GM20431 (cell line): Measurements from ENCODE around the gene SPRR5.

ENCODE experiments used
- in situ Hi-C: fragments of 300-500 bp; cut with MseI, MboI; formaldehyde crosslinking; loops from one replicate; pipeline ENCODE4 v1.15.0; 2020; ENCODE audit warnings: low sequenced_read_pairs; ENCODE audit not compliant: unreplicated experiment

Gene SPRR5

GRCh38 chr1:152941037-152941711 is 5.8 kb upstream of the SPRR5 start:
- in situ Hi-C loops: no loop called here

- in situ Hi-C loops: no loop called here
These were observed 4.8 kb upstream of the SPRR5 start for GRCh38 chr1:152942161-152942560.

- in situ Hi-C loops: no loop called here
These were observed 758 bp upstream of the SPRR5 start for GRCh38 chr1:152946248-152946647.

GRCh38 chr1:152951711-152952110 is 4.7 kb downstream of the SPRR5 start:
- in situ Hi-C loops: no loop called here

- in situ Hi-C loops: no loop called here
These were observed 6.8 kb downstream of the SPRR5 start for GRCh38 chr1:152953761-152954160.

- in situ Hi-C loops: no loop called here
These were observed 7.4 kb downstream of the SPRR5 start for GRCh38 chr1:152954436-152954835.

GRCh38 chr1:152957561-152957960 is 10.6 kb downstream of the SPRR5 start:
- in situ Hi-C loops: no loop called here

GRCh38 chr1:152959273-152959672 is 12.3 kb downstream of the SPRR5 start:
- in situ Hi-C loops: no loop called here

GRCh38 chr1:152959801-152960451 is 12.9 kb downstream of the SPRR5 start:
- in situ Hi-C loops: no loop called here

- in situ Hi-C loops: no loop called here
These were observed 13.5 kb downstream of the SPRR5 start for GRCh38 chr1:152960452-152961044.

- in situ Hi-C loops: no loop called here
These were observed 14.4 kb downstream of the SPRR5 start for GRCh38 chr1:152961226-152961891.

- in situ Hi-C loops: no loop called here
These were observed 15.9 kb downstream of the SPRR5 start for GRCh38 chr1:152962876-152963415.

GRCh38 chr1:152964536-152964935 is 17.5 kb downstream of the SPRR5 start:
- in situ Hi-C loops: no loop called here

GRCh38 chr1:152965853-152966252 is 18.8 kb downstream of the SPRR5 start:
- in situ Hi-C loops: no loop called here

GRCh38 chr1:152967201-152967600 is 20.2 kb downstream of the SPRR5 start:
- in situ Hi-C loops: no loop called here

- in situ Hi-C loops: no loop called here
These were observed 21.2 kb downstream of the SPRR5 start for GRCh38 chr1:152968248-152968647.

GRCh38 chr1:152969036-152969435 is 22.0 kb downstream of the SPRR5 start:
- in situ Hi-C loops: no loop called here

GRCh38 chr1:152970495-152970894 is 23.5 kb downstream of the SPRR5 start, which contains the start of gene SPRR4:
Gene SPRR4 (plus strand): TSS chr1:152970648. CDS start chr1:152971891, 1,243 bp downstream.
- in situ Hi-C loops: no loop called here

GRCh38 chr1:152972196-152972886 is 25.3 kb downstream of the SPRR5 start:
- in situ Hi-C loops: no loop called here

GRCh38 chr1:152976688-152977087 is 29.7 kb downstream of the SPRR5 start:
- in situ Hi-C loops: no loop called here
